Spleen (tissue), 7 donors: ENCODE results near the gene PTPN3.

Source experiments
- POLR2A ChIP-seq, 3 donors: fragments of 450-650 bp; IDR thresholded peaks; one replicate each; pipeline ENCODE4 v1.5.1; 2017; ENCODE audit warnings: antibody characterized with exemption in 3 of 3, mild to moderate bottlenecking in 1 of 3
- POLR2AphosphoS5 ChIP-seq, 3 donors: sonication (generic); formaldehyde crosslinking; IDR thresholded peaks; one replicate each; pipeline ENCODE4 v1.5.1; 2017; ENCODE audit warnings: antibody characterized with exemption in 3 of 3
- TF ChIP-seq, protein P1 (sequence below), 11 experiments: fragments of 200-600 bp in 7 of 11; fragments of 450-650 bp in 4 of 11; sonication (generic) in 4 of 11; IDR thresholded peaks in 8 of 11; conservative IDR thresholded peaks in 3 of 11; 1 replicate in 7 of 11; 2 replicates in 4 of 11; pipeline versions ENCODE4 v1.4.0 to v1.8.0; 2016 to 2021; ENCODE audit warnings: antibody characterized with exemption in 11 of 11, inconsistent platforms in 4 of 11, mild to moderate bottlenecking in 1 of 11
- donor health status: DM: no; HTN: no; CAD: no; lungs with moderate emphysema.
- donor health status: DM: no; HTN: no; CAD: no.
- donor health status: DM: no; HTN: no; CAD: no.

DNA sequence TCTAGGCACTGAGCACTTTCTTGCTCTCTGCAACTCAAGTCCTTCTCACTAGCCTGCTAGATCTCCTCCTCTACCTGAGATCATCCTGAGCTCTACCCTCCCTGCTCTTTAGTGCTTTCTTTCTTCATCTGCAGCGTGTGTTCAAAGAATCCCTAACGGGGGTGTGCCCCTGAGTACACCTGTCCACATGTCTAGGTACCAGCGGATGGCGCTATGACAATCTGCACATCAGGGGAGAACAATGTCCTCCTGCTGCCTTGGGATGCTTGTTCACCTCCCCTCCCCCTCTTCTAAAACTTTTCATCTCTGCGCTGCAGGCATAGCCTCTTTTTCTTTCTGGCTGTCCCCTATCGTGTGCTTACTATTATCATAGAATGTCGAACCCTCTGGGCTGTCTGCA, 42.7 kb downstream of the PTPN3 start:
- TF ChIP-seq, protein P1, sequence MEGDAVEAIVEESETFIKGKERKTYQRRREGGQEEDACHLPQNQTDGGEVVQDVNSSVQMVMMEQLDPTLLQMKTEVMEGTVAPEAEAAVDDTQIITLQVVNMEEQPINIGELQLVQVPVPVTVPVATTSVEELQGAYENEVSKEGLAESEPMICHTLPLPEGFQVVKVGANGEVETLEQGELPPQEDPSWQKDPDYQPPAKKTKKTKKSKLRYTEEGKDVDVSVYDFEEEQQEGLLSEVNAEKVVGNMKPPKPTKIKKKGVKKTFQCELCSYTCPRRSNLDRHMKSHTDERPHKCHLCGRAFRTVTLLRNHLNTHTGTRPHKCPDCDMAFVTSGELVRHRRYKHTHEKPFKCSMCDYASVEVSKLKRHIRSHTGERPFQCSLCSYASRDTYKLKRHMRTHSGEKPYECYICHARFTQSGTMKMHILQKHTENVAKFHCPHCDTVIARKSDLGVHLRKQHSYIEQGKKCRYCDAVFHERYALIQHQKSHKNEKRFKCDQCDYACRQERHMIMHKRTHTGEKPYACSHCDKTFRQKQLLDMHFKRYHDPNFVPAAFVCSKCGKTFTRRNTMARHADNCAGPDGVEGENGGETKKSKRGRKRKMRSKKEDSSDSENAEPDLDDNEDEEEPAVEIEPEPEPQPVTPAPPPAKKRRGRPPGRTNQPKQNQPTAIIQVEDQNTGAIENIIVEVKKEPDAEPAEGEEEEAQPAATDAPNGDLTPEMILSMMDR (IDR thresholded peaks at IDR 0.05 in 8 of 11, conservative IDR thresholded peaks at IDR 0.05 in 3 of 11): no peak
- no peak for TF ChIP-seq POLR2A (IDR thresholded peaks at IDR 0.05)
- TF ChIP-seq POLR2AphosphoS5 (IDR thresholded peaks at IDR 0.05): no peak
